HG03064 (cell line): ENCODE data around the gene SIK3.

ENCODE experiments used
- ATAC-seq: cut with Tn5 transposase; IDR thresholded peaks from one replicate; pipeline ENCODE4 v1.9.1; 2021; ENCODE audit warnings: low read depth; ENCODE audit not compliant: unreplicated experiment

SIK3 gene

DNA sequence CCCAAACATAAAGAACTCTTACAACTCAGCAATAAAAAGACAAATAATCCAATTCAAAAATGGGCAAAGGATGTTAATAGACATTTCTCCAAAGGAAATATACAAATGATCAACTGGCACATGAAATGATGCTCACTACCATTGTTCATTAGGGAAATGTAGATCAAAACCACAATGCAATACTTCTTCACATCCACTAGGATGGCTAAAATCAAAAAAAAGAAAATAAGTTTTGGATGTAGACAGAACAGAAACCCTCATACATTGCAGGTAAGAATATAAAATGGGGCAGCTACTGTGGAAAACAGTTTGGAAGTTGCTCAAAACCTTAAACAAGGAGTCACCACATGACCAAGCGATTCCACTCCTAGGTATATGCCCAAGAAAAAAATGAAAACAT lies 16.3 kb downstream of the SIK3 start:
- ATAC-seq: no peak

DNA sequence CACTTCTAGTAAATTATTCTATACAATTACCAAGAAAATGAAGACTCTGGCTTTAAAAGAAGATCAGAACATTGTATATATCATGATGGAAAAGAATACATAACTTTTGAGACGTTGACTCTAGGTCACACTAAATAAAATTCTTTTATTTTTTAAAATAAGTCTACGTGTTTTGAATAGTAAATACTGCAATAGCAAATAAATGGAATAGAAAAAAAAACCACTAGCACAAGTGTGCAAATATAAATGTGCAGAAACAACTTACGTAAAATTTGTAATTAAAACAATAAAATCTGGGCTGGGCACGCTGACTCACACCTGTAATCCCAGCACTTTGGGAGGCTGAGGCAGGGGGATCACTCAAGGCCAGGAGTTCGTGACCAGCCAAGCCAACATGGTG lies 17.9 kb downstream of the SIK3 start:
- ATAC-seq: no peak

DNA sequence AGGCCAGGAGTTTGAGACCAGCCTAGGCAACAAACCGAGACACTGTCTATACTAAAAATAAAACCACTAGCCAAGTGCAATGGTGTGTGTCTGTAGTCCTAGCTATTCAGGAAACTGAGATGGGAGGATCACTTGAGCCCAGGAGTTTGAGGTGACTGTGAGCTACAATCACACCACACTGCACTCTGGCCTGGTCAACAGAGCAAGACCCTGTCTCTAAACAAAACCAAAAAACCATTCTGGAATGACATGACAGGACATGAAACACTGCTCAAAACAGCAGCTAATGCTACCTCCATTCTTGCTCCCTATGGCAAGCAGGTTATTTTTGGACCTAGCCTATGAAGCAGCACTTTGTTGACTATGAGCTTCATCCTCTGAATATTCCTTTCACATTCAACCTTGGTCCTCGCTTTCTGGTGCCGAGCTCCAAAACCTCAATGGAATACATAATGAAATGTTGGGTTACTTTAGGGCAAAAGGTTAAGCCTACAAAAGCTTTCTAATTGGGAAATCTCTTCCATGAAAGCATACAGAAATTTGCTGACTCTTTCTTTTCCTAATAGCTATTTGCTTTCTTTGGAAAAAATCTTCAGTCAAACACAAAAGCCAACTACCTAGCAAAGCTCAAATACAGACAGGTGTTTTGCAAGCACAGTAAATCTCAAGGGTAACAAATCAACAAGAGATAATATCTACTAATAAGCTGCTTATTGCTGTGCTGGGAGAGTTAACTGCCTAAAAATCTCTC lies 21.1 kb downstream of the SIK3 start:
- no peak for ATAC-seq

- ATAC-seq: no peak
Measured at GRCh38 chr11:117075186-117075585, 23.0 kb downstream of the SIK3 start.

DNA sequence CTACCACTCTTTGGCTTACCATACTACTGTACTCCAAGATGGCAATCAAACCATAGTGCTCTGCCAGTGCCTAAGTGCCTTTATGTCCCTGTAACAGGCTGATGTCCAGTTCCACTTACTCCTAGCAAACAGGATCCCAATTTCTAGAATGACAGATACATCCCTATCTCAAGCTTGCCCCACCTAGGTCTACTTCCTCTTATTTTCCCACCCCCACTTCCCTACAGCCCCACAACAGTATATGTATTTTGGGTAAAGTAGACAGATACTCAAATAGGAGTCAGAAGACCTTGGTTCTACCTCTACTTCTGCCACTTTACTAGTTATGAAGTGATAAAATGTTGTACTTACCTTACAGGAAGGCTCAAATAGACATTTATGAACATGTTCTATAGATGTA lies 24.1 kb downstream of the SIK3 start:
- ATAC-seq: no peak

GRCh38 chr11:117073539-117073938 lies 24.7 kb downstream of the SIK3 start:
- ATAC-seq: no peak

- ATAC-seq: no peak
Measured at GRCh38 chr11:117072517-117073461, 25.4 kb downstream of the SIK3 start.

GRCh38 chr11:117071344-117071787 lies 26.9 kb downstream of the SIK3 start:
- ATAC-seq: no peak

- ATAC-seq: no peak
Measured at GRCh38 chr11:117070016-117070415, 28.2 kb downstream of the SIK3 start.

DNA sequence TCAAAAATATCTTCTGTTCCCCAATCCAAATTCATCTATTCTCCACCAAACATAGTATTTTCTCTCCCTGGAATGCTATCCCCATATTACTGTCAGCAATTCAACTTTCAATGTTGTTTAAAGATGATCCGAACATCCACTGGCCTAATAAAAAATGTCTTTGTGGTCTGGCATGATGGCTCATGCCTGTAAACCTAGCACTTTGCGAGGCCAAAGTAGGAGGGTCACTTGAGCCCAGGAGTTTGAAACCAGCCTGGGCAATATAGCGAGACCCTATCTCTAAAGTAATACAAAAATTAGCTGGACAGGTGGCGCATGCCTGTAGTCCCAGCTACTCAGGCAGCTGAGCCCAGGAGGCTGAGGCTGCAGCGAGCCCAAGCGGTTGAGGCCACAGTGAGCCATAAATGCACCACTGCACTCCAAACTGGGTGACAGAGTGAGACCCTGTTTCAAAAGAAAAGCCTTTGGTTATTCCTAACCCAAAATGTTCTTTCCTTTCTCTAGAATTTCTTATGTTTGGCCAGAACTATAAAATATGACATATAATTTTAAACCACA lies 29.8 kb downstream of the SIK3 start:
- no peak for ATAC-seq

DNA sequence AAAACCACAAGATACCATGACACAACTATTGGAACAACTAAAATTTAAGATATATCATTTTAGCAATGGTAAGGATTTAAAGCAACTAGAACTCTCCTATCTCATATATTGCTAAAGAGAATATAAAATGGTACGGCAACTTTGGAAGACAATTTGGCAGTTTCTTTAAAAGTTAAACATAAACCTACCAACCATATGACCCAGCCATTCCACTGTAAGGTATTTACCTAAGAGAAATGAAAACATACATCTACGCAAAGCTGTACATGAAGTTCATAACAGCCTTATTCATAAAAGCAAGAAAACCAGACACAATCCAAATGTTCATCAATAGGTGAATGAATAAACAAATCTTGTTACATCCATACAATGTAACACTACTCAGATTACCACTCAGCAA lies 31.3 kb downstream of the SIK3 start:
- no peak for ATAC-seq

DNA sequence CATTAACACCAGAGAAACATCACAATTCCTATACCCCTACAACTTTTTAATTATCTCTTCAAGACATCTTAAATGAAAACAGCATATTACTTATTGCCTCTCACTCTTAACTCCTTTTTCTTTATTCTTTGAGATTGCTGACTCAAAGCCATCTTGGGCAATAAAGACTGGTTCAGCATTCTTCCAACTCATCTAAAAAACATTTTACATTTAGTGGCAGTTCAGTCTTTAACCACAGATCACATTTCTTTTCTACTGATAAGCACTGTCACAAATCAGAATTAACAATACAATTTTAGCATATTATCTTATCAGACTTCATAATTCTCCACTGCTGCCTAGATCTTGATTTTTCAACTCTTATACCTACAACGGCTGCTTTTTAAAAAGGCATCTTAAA lies 34.0 kb downstream of the SIK3 start:
- no peak for ATAC-seq

DNA sequence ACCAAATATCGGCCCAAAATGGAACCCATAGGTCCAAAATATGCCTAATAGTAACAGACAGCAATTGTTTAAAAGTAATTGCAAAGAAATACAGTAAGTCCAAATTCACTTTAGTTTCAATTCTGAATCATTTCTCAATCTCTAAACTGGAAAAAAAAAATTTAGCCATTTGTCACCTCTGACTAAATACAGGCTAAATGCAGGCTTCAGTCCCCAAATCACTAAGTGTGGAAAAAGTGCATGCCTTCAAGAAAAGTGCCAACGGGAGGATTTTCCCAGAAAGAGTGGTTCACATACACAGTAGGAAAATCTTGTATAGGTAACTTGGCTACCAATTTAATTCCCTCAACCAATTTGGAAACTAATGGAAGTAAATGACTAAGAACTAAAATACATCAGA lies 35.7 kb downstream of the SIK3 start:
- ATAC-seq: no peak

DNA sequence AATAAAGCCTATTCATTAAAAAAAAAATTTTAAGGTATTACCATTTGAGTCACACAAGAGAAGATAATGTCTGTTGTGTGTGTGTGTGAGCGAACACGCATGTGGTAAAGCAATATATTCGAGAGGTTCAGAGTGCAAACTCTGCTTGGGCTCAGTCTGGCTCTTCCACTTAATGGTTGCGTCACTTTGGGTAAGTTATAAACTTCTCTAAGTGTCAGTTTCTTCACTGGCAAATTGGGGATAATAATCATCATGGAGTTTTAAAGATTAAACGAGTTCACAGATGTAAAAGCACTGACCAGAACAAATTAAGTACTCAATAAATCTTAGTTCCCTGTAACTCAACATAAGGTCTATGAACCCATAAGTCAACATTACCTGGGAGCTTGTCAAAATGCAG lies 37.0 kb downstream of the SIK3 start:
- no peak for ATAC-seq

DNA sequence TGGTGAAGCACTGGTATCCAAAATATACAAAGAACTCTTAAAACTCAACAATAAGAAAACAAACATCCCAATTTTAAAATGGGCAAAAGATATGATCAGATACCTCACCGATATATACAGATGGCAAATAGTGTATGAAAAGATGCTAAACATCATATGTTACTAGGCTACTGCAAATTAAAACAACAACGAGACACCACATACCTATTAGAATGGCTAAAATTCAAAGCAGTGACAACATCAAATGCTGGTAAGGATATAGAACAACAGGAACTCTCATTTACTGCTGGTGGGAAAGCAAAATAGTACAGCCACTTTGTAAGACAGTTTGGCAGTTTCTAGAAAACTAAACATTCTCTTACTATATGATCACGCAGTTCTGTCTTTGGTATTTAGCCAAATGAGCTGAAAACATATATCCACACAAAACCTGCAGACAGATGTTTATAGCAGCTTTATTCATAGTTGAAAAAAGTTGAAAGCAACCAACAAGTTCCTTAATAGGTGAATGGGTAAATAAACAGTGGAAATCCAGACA lies 38.5 kb downstream of the SIK3 start:
- ATAC-seq: no peak

DNA sequence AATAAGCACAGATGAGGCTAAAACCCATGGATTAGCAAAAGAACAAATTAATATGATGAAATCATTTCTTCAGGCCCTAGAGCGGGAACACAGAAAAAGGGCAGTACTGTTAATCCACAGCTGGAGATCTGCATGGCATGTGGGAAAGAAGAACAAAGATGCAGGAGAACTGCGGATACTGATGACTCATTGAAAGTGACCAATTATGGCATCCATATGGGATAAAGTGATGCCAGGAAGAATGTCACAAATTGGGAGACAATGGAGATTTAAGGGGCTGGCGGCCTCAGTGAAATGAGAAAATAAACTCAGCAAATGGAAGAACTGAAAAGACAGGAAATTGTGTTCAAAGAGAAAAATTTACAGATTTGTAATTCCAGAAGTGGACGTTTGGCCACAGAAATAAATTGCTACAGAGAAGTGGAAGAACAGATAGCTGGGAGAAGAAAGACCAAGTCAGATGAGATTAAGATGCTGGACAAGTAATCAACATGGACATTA lies 39.4 kb downstream of the SIK3 start:
- no peak for ATAC-seq

DNA sequence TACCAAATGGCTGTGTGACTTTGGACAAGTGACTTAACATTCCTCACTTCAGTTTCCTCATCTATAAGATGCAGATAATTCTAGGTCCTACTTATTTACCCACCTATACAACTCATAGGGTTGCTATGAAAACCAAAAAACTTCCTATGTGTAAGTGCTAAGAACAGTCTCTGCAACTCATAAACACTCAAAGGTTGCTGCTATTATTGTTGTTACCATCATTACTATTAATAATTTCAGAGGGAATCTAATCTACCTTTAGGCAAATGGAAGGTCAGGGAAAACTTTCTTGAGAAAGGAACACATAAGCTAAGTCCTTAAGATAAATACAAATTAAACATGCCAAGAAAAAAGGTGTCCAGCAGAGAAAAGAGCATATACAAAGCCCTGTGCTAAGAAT lies 40.5 kb downstream of the SIK3 start:
- no peak for ATAC-seq

DNA sequence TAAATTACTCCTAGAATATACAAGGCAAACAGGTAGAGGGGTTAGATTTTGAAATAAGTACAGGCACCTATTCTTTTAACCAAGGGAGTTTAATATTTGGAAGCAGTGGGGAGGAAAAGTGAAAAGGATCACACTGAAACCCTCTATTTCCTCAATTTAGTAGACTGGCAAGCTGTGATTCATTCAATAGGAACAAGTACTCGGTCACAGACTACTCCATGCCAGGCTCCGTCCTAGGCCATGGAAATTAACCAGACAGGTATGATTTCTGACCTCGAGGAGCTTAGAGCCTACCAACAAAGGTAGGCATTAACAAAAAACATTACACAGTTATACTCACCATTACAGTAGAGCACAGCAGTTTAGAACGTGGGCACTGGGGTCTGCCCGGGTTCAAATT lies 40.9 kb downstream of the SIK3 start:
- ATAC-seq: no peak

GRCh38 chr11:117055469-117055868 lies 42.8 kb downstream of the SIK3 start:
- ATAC-seq: no peak

- ATAC-seq: no peak
Measured at GRCh38 chr11:117054382-117054781, 43.8 kb downstream of the SIK3 start.
